HG03521 (cell line): ENCODE measurements around the gene FAM78B.

Source experiments
- ATAC-seq: cut with Tn5 transposase; IDR thresholded peaks from one replicate; pipeline ENCODE4 v1.9.1; 2021; ENCODE audit warnings: mild to moderate bottlenecking, moderate library complexity; ENCODE audit not compliant: unreplicated experiment

FAM78B gene, protein sequence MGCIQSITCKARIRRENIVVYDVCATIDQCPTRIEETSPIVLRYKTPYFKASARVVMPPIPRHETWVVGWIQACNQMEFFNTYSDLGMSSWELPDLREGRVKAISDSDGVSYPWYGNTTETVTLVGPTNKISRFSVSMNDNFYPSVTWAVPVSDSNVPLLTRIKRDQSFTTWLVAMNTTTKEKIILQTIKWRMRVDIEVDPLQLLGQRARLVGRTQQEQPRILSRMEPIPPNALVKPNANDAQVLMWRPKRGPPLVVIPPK

DNA sequence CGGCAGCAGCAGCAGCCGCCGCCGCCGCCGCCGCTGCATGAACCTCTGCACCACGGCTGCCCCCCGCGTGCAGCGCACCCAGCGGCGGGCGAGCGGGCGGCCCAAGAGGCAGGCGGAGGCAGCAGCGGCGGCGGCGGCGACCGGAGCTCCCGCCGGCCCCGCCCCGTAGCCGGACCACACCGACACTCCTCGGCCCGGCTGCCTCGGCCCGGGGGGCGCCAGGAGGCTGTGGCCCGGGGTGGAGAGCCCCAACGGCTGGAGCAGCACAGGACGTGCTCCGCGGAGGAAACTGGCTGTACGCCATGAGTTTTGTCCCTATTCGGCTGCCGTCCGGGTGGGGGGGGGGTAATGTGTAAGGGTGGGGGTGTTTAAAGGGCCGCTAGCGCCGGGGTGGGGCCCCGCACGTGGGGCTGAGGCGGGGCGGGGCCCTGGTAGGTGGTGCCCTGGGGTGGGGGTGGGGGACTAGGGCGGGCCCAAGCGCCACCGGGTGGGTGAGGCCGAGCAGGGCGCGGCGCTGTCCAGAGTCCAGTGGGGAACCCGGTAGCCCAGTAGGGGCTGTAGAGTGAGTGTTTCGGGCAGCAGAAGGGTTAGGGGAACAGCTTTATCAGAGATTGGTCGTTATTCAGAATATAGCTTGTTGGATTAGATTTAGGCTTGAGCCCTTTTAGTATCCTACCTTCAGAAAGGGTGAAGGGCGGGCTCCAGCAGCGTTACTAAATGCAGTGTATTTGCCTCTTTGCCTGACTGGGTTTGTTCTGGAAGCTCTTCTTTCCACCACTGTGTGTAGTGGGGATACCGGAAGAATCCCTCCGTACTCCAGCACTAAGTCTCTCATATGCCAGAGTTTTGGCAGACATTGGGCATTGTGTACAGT is at the start of gene FAM78B:
Gene FAM78B (minus strand): TSS at position 304 of the 874 bp plus-strand sequence. CDS start 753 bp downstream, outside the sequence.
- peak; percentile 48 for ATAC-seq

DNA sequence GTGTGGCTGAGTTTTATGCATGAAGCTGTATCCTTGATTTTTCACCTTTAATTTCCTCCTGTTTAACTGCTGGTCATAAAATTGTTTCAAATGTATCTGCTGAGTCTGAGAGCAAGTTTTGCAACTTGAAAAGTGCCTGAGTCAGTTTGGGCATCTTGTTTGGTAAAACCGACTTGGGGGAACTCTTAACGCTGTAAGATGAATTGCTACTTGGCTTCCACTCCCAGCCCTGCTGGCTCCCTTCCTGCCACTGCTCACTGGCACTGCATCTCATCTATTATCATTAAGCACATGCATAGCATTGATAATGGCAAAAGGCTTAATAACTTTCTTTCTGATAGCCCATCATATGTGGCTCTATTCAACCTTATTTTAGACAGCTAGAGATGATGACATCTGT is 35.7 kb upstream of the FAM78B start:
- ATAC-seq: no peak

DNA sequence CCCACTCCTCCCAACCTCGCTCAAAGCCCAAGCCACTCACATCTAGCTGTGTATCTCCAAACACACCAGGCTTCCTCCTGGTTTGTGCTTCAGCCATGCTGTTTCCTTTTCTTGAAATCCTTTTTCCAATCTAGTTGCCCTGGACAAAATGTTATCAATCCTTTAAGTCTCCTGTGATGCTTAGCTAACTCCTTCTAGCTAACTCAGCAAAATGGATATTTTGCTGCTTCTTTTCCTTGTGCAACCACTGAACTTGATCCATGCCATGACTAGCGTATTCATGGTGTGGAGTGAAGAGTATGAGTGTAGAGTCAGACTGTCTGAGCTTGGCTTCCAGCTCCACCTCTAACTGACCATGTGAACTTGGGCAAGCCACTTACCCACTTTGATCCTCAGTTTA is 33.9 kb upstream of the FAM78B start:
- ATAC-seq: no peak

DNA sequence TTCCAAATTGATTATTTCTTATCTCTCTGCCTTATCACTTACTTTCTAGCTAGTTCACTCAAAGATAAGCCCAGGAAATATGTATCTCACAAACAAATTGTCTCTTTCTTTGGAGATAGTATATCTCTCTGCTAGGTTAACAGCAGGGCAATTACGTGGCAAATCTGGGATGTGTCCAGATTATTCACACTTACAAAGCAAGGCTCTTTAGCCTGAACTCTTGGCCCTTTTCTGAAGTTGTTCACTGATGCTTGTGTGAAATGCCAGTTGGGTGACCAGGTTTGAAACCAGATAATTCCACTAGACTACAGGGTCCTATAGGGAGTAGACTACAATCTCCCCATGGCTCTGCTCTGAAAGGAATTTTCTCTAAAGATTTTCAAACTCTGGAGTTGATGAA is 30.8 kb upstream of the FAM78B start:
- ATAC-seq: no peak

DNA sequence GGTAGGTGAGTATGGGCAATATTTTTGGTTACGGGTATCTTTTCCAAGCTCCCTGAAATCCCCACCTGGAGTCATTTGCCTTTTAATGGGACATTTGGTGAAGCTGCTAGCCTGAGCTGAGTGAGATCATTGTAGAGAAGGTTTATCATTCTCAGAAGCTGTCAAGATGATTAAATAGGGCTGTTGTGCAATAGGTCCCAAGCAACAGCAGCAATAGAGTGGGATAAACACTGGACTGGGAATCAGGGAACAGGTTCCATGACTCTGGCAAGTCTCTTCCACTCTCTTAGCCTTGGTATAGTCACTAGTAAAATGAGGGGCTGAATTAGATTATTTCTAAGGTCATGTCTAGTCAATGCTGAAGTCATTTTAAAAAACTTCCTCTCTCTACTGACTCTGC is 30.3 kb upstream of the FAM78B start:
- ATAC-seq: no peak

DNA sequence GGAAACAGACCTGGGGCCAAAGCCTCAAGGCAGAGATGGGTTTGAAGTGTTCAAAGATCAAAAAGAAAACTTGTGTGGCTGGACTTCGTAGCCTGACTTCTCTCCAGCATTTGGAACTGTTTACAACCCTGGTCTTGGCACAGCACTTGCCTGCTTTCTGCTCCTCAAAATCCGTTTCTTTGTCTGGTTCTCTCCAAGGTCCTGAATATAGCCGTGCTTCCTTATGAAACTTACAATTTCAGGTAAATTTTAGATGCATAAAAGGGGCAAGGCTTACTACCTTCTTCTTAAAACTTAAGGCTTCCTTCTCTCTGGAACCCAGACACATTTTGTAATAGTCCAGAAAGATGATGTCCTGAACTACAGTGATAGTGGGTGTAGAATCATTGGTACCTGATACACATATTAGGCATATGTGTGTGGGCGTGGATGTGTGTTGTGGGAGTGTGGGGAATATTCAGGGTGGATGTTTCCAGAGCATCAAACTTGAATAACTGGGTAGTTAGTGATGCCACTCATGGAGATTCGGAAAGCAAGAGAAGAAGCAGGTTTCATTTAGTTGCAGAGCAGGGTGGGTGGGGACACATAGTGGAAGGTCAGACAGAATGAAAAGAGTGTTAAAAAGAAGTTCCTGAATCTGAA is 26.4 kb upstream of the FAM78B start:
- ATAC-seq: no peak

DNA sequence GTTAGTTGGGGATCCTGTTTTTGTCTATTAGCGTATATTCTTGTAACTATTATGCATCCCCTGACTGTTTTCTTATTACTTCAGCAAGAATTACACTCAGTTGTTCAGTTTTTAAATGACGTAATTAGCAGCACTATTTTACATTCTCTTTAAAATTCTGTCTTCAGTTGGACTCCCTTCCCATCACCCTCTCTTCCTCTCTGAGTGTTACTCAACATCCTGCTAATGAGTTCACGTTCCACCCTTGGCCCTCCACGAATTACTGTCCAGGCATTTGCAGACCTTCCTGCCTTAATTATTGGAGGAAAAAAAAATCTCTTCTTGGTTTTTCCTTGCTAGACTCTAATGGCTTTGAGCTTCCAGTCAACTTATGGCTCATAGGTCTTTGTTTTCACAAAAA is 23.6 kb upstream of the FAM78B start:
- no peak for ATAC-seq

DNA sequence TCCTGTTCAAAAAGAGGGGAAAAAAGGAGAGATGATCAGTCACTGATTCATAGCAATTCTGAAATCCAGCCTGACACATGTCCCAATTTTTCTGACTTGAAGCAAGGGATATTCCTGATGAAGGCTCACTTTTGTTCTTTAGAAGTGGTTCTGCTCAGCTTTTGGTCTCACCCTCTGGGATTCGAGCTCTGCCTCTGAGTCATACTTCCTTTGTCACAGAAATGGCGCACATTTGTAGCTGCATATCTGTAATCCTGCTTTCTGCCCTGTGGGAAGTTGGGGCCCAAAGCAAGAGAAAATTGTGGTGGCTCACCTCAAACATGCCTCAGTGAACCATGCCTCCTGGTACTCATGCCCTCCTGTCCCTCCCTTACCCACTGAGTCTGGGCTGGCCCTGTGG is 22.3 kb upstream of the FAM78B start:
- ATAC-seq: no peak

DNA sequence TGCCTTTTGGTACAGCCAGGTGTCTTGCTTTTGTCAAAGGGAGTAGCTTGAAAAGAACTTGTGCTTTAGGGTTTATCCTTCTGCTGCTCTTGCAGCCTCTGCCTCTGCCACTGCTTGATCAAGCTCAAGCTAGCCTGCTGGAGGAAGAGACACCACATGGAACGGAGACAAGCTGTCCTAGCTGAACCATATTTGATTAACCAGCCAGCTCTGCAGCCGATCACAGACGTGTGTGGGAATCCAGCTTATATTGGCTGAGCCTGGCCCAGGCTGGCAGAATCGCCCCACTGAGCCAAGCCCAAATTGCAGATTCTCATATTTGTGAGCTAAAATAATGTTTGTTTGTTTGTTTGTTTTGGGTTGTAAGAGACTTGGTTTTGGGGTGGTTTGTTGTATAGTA is 18.7 kb upstream of the FAM78B start:
- no peak for ATAC-seq

DNA sequence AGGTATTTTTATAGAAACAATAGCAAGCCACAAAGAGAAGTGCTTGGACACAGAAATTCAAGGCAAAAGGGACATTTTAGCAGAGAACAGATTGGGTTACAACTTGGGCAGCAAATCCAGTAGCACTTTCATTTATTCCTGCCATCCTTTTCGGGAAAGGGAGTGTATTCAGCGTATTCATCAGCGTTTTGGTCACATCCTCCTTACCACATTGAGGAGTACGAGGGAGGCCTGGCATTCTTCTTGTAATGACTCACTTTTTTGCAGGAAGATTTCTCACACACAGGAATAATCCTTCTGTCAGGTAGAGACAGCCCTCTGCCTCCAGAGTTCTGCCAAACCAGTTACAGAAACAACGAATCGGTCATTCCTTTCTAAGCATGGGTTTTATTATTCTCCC is 18.1 kb upstream of the FAM78B start:
- no peak for ATAC-seq

DNA sequence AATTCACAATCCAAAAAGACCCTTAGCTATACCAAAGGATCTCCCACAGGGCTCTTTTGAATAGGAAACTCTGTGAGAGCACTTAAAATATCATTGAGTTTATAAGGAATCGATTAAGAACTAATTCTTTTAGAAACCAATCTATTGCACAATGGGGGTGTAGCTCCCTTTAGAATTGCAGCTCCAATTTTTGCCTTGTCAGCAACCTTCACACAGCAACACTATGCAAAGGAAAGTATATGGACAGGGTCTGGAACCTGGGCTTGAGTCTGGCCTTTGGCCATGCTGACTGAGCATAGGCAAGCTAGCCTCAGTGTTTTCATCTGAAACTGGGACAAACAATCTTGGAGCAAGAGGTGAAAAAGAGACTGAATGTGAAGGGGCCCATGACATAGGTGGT is 17.2 kb upstream of the FAM78B start:
- ATAC-seq: no peak

DNA sequence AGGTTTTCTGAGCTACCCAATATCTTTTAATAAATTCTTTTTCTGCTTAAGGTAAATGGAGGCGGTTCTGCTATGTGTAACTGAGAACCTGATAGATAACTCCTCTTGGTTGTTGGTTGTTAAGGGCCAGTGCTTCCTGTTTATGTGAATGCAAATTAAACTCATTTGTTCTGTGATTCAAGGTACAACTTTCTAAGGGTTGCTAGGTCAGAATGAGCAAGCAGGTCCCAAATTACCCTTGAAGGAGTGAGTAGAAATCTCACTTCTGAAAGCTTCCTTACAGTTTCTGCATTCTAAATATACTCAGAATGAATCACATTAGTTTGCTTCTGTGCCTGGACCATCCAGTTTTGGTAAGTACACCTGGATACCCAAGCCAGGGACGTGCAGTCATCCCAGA is 15.5 kb upstream of the FAM78B start:
- ATAC-seq: peak; percentile 45

DNA sequence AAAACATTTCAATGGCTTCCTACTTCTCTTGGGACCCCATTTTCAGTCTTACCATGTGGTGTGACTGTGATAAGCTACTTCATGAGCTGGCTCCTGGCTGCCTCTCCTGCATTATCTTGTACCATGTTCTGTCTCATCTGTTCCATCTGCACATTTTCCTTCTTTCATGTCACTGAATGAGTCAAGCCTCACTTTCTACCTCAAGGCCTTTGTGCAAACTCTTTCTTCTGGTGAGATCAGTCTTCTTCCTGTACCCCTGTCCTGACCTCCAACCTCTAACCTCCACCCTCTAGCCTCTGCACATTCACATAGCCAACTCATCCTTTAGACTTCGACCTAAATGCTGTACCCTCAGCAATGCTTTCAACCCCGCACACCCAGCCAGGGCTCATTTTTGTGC is 9.6 kb upstream of the FAM78B start:
- ATAC-seq: no peak

DNA sequence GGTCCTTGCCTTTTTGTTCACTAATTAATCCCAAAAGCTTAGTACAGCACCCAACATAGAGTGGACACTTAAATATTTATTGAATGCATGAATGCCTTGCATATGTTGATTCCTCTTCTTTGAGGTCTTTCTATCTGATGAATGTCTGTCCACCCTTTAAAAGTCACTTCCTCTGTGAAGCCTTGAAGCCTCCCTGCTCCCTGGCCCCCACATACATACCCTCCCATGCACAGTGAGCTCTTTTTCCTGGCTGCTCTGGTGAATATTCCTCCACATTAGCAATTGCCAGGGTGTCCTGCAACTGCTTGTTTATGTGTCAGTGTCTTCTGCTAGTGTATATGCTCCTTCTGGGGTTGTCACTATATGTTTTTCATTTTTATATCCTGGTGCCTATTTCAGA is 8.2 kb upstream of the FAM78B start:
- ATAC-seq: no peak

DNA sequence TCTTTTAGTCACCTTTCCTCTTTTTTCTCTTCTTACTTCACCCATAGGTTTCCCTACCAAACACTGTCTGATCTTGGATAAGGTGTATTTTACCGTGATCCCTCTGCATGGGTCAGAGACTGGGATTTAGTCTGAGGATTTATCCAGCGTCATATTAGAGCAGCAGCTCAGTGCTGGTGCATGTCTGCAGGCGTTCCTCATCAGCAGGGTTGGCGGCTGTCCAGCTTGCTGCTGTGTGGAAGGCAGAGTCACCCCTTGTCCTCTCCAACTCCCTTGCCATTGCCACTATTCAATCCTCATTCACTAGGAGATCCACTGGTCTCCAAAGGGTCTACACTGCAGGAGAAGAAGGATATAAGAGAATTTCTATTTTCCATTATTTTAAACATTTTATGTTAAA is 7.3 kb upstream of the FAM78B start:
- ATAC-seq: no peak

DNA sequence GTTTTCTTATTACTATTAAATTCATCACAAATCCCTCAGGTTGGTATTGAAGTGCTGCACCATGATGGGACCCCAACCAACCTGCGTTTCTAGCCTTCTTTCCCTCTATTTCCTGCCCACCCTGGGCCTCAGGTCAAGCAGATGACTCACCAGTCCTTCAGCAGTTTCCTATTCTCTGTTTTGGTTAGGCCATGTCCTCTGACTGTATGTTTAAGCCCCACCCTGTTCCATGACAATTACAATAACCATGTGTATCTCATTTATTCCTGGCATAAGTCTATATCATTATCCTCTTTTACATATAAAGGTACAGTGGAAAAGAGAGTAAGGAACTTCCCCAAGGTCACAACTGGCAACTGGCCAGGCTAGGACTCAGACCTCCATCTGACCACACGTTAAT is 5.3 kb upstream of the FAM78B start:
- ATAC-seq: no peak

DNA sequence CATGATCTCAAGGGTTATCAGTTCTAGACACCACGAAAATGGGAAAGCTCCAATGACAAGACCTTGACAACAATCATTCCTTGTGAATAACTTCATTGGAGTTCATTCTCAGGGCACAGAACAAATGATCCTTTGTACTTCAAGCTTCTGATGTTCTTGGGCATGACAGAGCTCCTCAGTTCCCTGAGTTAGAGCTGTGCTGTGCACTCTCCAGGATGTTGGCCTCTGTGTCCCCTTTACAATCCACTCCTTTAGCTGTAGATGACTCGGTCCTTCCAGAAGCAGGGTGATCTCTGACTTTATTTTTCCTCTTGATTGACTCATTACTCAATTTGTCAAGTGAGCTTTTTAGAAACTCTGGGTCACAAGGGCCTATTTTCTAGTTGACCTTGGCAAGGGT is 3.9 kb upstream of the FAM78B start:
- no peak for ATAC-seq

DNA sequence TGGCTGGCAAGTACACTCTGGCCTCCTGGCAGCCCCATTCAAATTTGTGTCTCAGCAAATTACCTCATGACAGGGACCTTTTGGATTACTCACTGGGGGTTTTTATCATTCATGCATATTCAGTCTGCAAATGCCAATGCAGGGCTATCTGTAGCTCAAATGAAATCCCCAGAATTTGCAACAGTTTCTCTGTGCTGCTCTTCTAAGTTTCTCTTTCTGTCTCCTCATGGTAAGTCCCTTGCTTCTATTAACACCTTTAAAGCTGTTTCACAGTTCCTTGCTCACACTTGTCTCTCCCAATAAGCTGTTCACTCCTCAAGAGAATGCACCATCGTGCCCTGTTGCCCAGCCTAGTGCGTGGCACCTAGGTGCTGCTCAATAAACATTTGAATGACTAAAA is 3.3 kb upstream of the FAM78B start:
- ATAC-seq: peak; percentile 31

DNA sequence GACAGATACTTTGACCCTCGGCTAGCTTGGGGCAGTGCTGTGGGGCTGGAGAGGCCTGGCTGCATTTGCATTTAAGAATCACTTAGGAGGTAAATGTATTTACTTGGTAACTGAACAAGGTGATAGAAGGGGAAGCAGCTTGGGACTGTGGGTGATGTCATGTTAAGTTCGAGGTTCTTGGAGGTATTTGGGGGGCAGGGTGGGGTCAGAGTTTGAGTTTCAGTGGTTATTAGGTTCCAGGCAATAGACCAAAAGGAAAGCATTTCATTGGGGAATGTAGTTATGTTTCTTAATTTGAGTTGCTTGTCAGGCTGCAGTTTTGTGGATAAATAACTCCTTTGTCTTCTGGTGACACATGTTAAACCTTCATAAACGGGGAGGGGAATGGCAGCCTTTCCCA is 2.4 kb upstream of the FAM78B start:
- no peak for ATAC-seq

DNA sequence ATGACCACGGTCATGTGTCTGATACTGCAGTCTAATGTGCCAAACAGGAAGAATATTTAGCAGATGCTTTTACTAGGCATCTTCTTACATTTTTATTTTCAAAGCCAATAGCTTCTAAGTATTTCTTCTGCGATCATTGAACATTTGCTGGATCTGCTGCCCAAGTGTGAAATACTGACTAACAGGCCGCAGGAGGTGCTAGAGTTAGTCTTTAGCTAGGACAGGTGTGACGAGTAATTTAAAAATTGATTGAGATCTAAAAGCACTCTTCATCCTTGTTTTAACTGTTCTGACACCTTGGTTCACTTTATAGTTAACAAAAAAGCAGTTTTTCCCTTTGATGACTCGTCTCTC is 748 bp upstream of the FAM78B start:
- ATAC-seq: no peak

DNA sequence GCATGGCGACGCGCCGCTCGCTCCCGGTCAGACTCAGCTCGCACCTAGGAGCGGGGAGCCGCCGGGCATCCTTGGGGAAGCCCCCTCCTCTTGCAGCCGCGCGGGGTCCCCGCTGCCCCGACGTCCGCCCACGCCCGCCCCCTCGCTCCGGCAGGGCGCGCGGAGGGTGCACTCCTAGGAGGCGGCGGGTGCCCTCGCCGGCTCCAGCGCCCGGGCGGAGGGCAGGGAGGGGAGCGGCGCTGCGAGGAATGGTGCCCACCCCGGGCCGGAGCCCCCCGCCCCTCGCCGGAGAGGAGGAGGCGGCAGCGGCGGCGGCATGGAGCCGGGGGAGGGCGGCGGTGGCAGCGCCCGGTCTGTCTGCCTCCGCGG is 488 bp downstream of the FAM78B start:
- ATAC-seq: peak; percentile 5

DNA sequence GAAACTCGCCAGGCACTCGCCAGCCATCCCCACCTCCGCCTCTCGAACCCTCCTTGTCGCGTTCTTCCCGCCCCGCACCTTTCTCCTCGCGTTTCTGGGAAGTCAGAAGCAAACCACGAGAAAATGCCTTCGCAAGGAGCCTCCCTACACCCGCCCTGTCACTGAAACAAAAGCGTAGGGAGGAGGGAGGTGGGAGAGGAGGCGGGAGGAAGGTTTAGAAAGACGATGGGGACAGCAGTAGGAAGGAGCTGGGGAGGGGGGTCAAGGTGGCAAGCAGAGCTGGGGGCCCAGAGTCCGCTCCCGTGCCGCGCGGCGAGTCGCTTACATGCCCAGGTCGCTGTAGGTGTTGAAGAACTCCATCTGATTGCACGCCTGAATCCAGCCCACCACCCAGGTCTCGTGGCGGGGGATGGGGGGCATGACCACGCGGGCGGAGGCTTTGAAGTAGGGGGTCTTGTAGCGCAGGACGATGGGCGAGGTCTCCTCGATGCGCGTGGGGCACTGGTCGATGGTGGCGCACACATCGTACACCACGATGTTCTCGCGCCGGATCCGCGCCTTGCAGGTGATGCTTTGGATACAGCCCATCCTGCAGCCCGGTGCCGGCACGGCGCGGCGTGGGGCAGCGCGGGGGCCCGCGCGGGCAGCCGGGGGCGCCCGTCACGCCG is 1.0 kb downstream of the FAM78B start:
- ATAC-seq: peak; percentile 6
